PC-9 (cell line): Measurements from ENCODE around the gene SASH1. TPM values are rescaled to one million over a fixed set of nuclear protein-coding genes. Genes with fewer than 3 reads are reported as not detected.

Source experiments
- BruUV-seq: library from RNA; stranded (reverse); fragments of 400-500 nt; replicated peaks from 2 replicates; lab custom pipeline; 2021; lab: Mats Ljungman, UMichigan
- CTCF ChIA-PET: fragments of 300-600 bp; sonication (Branson Sonifier 250); formaldehyde crosslinking; loops from one replicate; lab custom pipeline; 2022; ENCODE audit warnings: antibody characterized with exemption; lab: Charles Lee
- POLR2A ChIA-PET: fragments of 300-600 bp; sonication (Branson Sonifier 250); formaldehyde crosslinking; loops from one replicate; lab custom pipeline; 2022; ENCODE audit warnings: antibody characterized with exemption; ENCODE audit not compliant: unreplicated experiment; lab: Charles Lee
- DNase-seq, 2 experiments: peaks; one replicate each; pipeline versions ENCODE4 v3.0.0 to v3.0.0-alpha.2; 2015 to 2022; ENCODE audit warnings: mixed read lengths in 1 of 2
- H2AFZ ChIP-seq: fragments of 200-600 bp; sonication (generic); 2 replicates; pipeline ENCODE4 v1.8.1; 2017; ENCODE audit warnings: antibody characterized with exemption
- H3F3A ChIP-seq: fragments of 200-600 bp; sonication (generic); 2 replicates; pipeline ENCODE4 v1.8.1; 2017; ENCODE audit warnings: antibody characterized with exemption, mild to moderate bottlenecking, low read depth; ENCODE audit not compliant: insufficient read depth
- H3K27ac ChIP-seq: fragments of 200-600 bp; sonication (generic); 2 replicates; pipeline ENCODE4 v1.6.1; 2016; ENCODE audit warnings: mixed run types
- H3K27me3 ChIP-seq: fragments of 200-600 bp; sonication (generic); 2 replicates; pipeline ENCODE4 v1.6.1; 2016; ENCODE audit warnings: low read depth, mixed run types; ENCODE audit not compliant: insufficient read depth
- H3K36me3 ChIP-seq: fragments of 200-600 bp; sonication (generic); 2 replicates; pipeline ENCODE4 v1.6.1; 2016; ENCODE audit warnings: low read depth, mixed run types
- H3K4me1 ChIP-seq: fragments of 200-600 bp; sonication (generic); replicated peaks from 2 replicates; pipeline ENCODE4 v1.6.1; 2016; ENCODE audit warnings: mixed run types; ENCODE audit not compliant: insufficient read depth
- H3K4me2 ChIP-seq: fragments of 200-600 bp; sonication (generic); 2 replicates; pipeline ENCODE4 v1.6.1; 2017; ENCODE audit warnings: mixed run types
- H3K4me3 ChIP-seq: fragments of 200-600 bp; sonication (generic); 2 replicates; pipeline ENCODE4 v1.6.1; 2016; ENCODE audit warnings: mixed run types
- H3K79me2 ChIP-seq: fragments of 200-600 bp; sonication (generic); 2 replicates; pipeline ENCODE4 v1.6.1; 2017; ENCODE audit warnings: low read depth, mixed run types
- H3K9me2 ChIP-seq: fragments of 200-600 bp; sonication (generic); 2 replicates; pipeline ENCODE4 v1.8.1; 2017; ENCODE audit warnings: mild to moderate bottlenecking; ENCODE audit not compliant: insufficient read depth
- H3K9me3 ChIP-seq: fragments of 200-600 bp; sonication (generic); 2 replicates; pipeline ENCODE4 v1.8.1; 2016; ENCODE audit warnings: low read depth; ENCODE audit not compliant: insufficient read depth
- H4K20me1 ChIP-seq: fragments of 200-600 bp; sonication (generic); 2 replicates; pipeline ENCODE4 v1.8.1; 2017; ENCODE audit not compliant: insufficient read depth
- CTCF ChIP-seq: fragments of 200-600 bp; sonication (generic); conservative IDR thresholded peaks from 2 replicates; pipeline ENCODE4 v1.6.1; 2017; ENCODE audit warnings: mixed run types, antibody characterized with exemption, mild to moderate bottlenecking, moderate library complexity
- EZH2 ChIP-seq: fragments of 200-600 bp; sonication (generic); IDR thresholded peaks from 2 replicates; pipeline ENCODE4 v1.8.0; 2017; ENCODE audit warnings: antibody characterized with exemption, low read depth
- intact Hi-C: fragments of 100-400 bp; cut with micrococcal nuclease; formaldehyde crosslinking; loops from one replicate; pipeline ENCODE4 v1.10.0; 2022; ENCODE audit not compliant: unreplicated experiment
- total RNA-seq: library from RNA; stranded (reverse); gene quantifications from 2 replicates; pipeline ENCODE4 v1.2.3, GENCODE V29; 2021

SASH1 gene
- total RNA-seq, 1 experiment from 2014 or later = 32.9 TPM

- no peaks in the 10 kb centered on the region for H4K20me1 ChIP-seq
- TF ChIP-seq EZH2 (no peak), CTCF (no peak)
- no peak overlapping the region for H3K27ac ChIP-seq
- no peak overlapping the region for H3K4me2 ChIP-seq
- no peaks in the 10 kb centered on the region for H3K27me3 ChIP-seq
- H3F3A ChIP-seq = no peaks in the 10 kb centered on the region
- CTCF ChIA-PET = no interaction called here
- POLR2A ChIA-PET = no interaction called here
- peaks cover 11% of the 10 kb centered on the region; the same call in 1 of the 2 replicates for H3K36me3 ChIP-seq
- no peak overlapping the region for H3K4me3 ChIP-seq
- intact Hi-C loops = no loop called here
- no peak for DNase-seq
- no TSS peak for BruUV-seq
- H3K4me1 ChIP-seq = no peaks in the 10 kb centered on the region
- H3K9me2 ChIP-seq = no peaks in the 10 kb centered on the region
- no peaks in the 10 kb centered on the region for H3K79me2 ChIP-seq
- H3K9me3 ChIP-seq = no peaks in the 10 kb centered on the region
- no peak overlapping the region for H2AFZ ChIP-seq
Observed at GRCh38 chr6:148533309-148534107, 190.9 kb downstream of the SASH1 start.

DNA sequence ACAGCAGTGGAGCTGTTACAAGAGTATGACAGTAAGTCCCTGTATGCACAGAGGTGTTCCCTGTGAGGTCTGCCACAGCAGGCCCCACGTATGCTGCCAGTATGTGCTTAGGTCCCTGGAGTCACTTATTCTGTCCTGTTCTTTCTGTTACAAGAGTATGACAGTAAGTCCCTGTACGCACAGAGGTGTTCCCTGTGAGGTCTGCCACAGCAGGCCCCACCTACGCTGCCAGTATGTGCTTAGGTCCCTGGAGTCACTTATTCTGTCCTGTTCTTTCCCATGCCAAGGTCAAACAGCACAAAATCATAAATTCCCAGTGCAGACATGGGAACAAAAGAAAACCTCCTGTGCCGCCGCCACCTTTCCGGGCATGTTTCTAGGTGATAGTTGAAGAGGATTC, 192.2 kb downstream of the SASH1 start:
- no TSS peak for BruUV-seq
- CTCF ChIA-PET = no interaction called here
- Histone ChIP-seq H3K27ac (no peak overlapping the region), H3K4me2 (no peak overlapping the region), H3K79me2 (no peaks in the 10 kb centered on the region), H3K4me3 (no peak overlapping the region), H4K20me1 (no peaks in the 10 kb centered on the region), H3K9me2 (no peaks in the 10 kb centered on the region), H3K36me3 (peaks cover 12% of the 10 kb centered on the region; the same call in 1 of the 2 replicates), H3K9me3 (no peaks in the 10 kb centered on the region), H3F3A (no peaks in the 10 kb centered on the region), H3K4me1 (no peaks in the 10 kb centered on the region), H3K27me3 (no peaks in the 10 kb centered on the region), H2AFZ (no peak overlapping the region)
- intact Hi-C loops = no loop called here
- POLR2A ChIA-PET = no interaction called here
- no peak for DNase-seq
- TF ChIP-seq EZH2 = no peak

DNA sequence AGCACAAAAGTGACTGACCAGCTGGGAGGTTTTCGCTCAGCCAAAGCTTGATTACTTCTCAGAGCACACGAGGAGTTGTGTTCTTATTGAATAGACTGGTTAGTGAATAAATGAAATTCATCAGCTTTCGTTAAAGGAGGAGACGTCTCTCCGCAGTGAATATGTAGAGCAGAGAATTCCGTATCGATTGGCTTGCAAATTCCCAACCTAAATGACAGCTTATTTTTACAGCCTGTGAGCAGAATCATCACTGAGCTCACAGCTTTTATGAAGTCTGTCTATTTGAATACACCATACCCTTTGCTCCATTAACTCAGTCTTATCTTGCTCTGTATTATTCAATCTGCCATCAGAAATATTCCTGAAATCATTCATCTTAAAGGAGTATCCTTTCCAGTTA, 192.7 kb downstream of the SASH1 start:
- ChIA-PET POLR2A (no interaction called here), CTCF (no interaction called here)
- H3K9me3 ChIP-seq = no peaks in the 10 kb centered on the region
- intact Hi-C loops = no loop called here
- no peak overlapping the region for H3K4me2 ChIP-seq
- no peaks in the 10 kb centered on the region for H3K9me2 ChIP-seq
- DNase-seq = no peak
- H3K79me2 ChIP-seq = no peaks in the 10 kb centered on the region
- no peaks in the 10 kb centered on the region for H3F3A ChIP-seq
- H2AFZ ChIP-seq = no peak overlapping the region
- no peaks in the 10 kb centered on the region for H3K27me3 ChIP-seq
- peaks cover 16% of the 10 kb centered on the region; the same call in 1 of the 2 replicates for H3K36me3 ChIP-seq
- BruUV-seq = no TSS peak
- no peak overlapping the region for H3K27ac ChIP-seq
- no peak overlapping the region for H3K4me3 ChIP-seq
- H3K4me1 ChIP-seq = no peaks in the 10 kb centered on the region
- H4K20me1 ChIP-seq = no peaks in the 10 kb centered on the region
- TF ChIP-seq CTCF = no peak
- no peak for TF ChIP-seq EZH2
